HT-29 (cell line): ENCODE data around the gene DOCK6. TPM values are rescaled to one million over a fixed set of nuclear protein-coding genes. Genes with fewer than 3 reads are reported as not detected.

Source experiments
- DNase-seq: peaks from one replicate; pipeline ENCODE4 v3.0.0-alpha.2; 2015; ENCODE audit warnings: low spot score
- total RNA-seq: library from RNA; depleted of rRNA; stranded (reverse); fragments of >200 nt; shearing (Covaris generic); gene quantifications from 2 replicates; pipeline ENCODE4 v1.2.3, GENCODE V29; 2014

Gene DOCK6
- total RNA-seq, 1 experiment from 2014 or later, result 19.4 TPM

DNA sequence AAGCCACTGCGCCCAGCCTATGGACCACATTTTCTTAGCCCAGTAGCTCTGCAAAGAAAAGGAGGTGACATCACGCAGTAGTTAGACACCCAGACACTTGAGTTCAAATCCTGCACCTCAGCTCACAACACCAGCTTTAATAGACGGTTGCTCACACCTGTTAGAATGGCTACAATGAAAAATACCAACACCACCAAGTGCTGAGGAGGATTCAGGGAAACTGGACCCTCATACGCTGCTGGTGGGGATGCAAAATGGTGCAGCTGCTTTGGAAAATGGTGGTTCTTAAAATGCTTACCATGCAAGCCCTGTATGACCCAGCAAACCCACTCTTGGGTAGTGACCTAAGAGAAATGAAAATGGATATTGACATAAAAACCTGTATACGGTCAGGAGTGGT is 11.7 kb upstream of the DOCK6 start:
- DNase-seq, result no peak

DNA sequence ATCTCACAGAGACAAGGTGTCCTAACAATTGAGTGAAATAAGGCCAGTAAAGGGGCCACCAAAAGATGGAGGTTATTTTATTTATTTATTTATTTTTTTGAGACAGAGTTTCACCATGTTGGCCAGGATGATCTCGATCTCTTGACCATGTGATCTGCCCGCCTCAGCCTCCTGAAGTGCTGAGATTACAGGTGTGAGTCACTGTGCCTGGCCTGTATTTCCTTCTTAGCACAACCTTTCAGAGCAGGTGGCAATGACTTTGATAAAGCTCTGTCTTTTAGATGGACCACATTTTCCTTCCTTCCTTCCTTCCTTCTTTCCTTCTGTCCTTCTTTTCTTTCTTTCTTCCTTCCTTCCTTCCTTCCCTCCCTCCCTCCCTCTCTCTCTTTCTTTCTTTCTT is 11.0 kb upstream of the DOCK6 start:
- no peak for DNase-seq

DNA sequence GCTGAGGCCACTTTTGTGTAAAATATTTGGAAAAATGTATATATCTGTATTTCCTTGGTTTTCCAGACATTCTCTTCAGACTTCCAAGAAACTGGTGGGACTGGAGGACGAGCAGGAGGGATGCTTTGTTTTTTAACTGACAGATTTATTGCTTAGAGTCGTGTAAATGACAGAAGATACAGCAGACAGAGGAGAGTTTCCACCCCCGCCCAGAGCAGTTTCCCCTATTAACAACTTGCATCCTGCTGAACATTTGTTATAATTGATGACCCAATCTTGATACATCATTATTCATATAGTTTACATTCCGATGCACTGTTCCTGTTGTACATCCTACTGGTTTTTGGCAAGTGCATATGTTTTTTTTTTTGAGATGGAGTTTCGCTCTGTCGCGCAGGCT is 7.1 kb upstream of the DOCK6 start:
- DNase-seq, result no peak

DNA sequence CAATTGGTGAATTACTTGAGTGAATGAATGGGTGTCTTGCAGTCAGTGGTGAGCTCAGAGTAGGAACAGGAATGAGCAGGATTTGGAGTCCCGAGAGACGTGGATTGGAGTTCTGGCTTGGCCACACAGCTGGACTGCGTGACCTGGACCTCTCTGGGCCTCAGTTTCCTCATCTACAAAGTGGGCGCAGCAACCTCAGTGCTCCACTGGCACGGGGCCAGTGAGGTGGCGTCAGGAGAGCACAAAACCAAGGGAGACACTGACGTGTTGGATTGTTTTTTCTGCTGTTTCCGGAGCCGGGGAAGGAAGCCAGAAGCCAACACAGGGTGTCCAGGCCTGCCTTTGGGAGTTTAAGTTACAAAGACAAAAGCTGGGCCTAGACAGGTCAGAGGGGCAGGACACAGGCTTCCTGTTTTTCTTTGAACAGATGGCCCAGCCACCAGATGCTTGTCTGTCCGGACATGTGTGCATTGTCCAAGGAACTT is 6.5 kb upstream of the DOCK6 start:
- peak; percentile 33 for DNase-seq

DNA sequence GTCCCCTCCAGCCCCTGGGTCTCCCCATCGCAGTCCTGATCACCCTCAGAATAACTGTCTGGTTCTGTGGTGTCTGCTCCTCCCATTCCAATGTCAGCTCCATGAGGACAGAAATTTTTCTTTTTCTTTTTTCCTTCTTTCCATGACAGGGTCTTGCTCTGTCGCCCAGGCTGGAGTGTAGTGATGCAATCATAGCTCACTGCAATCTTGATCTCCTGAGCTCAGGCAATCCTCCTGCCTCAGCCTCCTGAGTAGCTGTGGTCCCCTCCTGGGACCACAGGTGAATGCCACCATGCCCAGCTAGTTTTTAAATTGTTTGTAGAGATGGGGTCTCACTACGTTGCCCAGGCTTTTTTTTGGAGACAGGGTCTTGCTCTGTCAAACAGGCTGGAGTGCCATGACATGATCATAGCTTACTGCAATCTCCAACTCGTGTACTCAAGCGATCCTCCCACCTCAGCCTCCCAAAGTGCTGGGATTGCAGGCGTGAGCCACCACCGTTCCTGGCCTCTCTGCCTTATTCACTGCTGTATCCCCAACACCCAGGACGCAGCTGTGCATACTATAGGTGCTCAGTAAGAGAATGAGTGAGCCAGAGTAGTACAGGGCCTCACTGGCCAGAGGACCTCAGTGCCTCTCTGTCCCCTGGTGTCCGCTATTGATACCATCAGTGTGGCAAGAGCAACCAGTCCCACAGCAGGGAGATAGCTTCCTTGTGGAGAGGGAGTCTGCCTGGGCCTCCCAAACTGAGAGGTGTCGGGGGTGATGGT is 5.2 kb upstream of the DOCK6 start:
- DNase-seq, result no peak

DNA sequence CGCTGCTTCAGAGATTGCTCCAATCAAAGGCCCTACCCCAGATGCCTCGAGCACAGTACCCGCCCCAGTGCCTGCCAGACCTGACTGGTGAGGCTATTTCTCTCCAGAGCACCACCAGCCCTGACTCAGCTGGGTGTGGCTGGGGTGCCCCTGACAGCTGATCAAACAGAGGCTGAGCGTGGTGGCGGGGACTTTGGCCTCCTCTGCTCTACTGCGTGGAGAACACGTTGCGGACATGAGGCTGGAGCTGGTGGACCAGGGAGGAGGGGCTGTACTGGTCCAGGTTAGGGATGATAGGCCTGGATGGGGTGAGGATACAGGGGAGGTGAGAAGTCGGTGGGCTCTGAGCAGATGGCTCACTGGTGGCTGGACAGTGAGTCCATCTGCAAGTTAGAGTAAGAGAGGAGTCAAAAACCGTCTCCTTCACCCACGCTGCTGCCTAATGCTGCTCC is 3.5 kb upstream of the DOCK6 start:
- DNase-seq, result peak; percentile 86

DNA sequence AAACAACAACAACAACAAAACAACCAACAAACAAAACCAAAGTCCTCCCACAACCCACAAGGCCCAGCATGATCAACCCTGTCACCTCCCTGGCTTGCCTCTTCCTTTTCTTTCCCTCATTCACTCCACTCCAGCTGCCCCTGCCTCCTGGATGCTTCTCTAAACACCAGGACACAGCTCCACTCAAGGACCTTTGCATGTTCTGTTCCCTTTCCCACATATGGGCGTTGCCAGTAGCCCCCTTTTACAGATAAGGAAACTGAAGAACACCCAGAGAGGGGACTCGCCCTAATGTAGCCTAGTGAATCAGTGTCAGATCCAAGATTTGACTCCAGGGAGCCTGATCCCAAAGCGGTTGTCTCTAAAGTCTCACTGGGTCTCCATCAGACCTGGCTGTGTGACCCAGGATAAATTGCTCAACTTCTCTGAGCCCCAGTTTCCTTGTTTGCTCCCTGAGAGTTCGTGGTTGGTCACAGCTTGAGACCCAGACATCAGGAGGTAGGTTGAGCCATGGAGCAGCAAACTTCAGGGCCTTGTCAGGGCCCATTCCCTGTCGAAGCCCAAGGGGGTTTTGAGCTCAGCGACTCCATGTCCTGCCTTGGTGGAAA is 3.0 kb upstream of the DOCK6 start:
- no peak for DNase-seq

DNA sequence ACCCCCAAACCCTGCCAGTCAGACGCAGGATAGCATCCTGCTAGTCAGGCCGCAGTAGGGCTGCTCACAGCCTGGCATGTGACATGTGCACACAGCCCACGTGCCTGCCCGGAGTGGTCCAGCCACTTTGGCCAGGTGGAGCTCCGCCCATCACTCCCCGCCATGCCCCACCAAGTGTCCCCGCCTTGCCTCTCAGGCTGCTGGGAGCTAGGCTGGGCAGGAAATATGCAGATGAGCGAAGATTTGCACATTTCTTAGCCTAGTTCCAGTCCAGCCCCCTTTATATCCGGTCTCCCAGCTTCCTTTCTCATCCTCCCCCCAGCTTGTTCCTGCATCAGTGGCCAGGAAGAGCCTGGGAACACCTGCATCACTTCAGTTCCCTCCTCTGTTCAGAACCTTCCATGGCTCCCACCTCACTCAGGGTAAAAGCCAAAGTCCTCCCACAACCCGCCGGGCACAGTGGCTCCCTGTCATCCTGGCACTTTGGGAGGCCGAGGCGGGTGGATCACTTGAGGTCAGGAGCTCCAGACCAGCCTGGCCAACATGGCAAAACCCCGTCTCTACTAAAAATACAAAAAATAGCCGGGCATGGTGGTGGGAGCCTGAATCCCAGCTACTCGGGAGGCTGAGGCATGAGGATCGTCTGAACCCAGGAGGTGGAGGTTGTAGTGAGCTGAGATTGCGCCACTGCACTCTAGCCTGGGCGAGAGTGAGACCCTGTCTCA is 2.3 kb upstream of the DOCK6 start:
- DNase-seq, result peak; percentile 85

DNA sequence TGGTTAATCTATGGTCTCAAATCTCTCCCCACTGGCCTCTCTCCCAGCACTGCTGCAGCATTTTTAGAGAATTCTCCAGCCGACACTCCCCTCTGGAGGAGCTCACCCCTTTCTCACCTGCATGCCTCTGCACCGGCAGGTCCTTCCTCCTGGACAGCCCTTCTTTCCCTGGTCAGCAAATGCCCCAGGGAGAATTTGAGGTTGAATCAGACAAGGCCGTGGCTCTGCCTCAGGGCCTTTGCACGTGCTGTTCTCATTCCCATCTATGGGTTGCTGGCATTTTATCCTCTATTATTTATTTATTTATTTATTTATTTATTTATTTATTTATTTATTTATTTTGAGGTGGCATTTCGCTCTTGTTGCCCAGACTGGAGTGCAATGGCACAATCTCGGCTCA is 1.4 kb upstream of the DOCK6 start:
- no peak for DNase-seq

DNA sequence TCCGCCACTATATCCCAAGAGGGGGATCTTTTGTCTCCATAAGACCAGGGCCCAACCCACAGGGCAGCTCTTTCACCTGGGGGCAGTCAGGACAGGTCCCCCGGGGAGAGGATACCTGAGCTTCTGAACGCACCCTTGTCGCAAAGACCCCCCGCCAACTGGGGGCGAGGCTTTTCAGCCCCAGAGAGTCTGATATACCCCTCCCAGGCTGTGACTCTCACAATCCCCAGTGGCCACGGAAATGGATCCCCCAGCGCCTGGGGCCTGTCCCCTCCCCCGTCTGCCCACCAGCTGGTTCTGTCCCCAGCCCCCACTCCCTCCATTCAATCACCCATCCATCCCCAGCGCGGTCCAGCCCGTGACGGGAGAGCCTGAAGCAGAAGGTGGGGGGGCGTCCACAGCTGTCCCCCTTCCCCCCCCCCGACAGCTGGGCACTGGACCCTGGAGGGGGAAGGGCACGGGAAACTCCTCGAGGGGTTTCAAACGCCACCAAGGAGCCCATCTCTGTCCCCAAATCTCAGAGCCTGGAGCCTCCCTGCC is 823 bp downstream of the DOCK6 start:
- DNase-seq, result no peak

DNA sequence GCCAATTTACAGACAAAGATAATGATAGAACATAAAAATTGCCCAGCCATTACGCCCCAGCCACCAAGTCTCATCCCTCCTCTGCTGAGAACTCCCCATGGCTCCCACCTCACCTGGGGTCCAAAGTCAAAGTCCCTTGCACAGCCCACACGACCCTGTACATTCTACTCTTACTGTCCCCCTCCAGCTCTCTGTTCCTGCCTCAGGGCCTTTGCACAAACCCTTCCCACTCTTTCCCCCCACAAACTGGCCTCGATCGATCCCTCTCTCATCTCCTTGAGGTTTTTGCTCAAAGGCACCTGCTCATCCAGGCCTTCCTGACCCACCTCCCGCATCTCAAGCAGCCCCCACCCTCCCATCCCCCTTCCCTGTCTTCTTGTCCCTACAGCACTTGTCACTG is 1.3 kb downstream of the DOCK6 start:
- no peak for DNase-seq

DNA sequence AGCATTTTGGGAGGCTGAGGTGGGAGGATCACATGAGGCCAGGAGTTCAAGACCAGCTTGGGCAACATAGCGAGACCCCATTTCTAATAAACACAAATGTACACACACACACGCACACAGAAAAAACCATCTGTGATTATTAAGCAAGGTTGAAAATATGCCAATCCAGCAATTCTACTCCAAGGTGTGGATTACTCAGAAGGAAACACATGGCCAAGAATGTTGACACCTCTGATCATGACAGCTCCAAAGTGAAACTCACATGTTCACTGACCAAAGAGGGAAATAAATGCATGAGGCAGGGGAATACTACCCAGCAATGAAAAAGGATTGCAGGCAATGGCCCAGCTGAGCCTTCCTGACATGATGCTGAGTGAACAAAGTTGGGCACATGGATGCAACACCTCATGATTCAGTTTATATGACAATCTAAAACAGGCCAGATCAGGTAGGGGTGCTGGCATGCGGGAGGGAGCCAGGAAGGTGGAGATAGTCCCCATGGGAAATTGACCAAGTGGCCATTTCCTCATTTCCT is 4.4 kb downstream of the DOCK6 start:
- DNase-seq, result no peak

DNA sequence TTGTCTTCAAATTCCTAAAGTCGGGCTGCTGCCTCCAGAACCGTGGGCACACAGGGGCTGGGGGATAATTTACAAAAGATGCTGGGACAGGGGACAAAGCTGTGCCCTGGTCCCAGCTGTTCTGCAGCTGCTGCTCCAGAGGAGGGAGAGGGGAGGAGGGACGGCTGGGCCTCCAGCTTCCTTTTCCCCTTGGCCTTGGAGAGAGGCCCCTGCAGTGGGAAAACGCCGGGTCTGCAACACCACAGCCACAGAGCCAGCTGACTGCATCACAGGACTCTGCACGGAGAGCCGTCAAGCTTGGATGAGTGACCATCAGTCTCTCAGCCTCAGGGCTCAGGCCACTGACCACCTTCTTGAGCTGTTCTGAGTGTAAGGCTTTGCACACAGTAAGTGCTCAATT is 6.1 kb downstream of the DOCK6 start:
- DNase-seq, result no peak

DNA sequence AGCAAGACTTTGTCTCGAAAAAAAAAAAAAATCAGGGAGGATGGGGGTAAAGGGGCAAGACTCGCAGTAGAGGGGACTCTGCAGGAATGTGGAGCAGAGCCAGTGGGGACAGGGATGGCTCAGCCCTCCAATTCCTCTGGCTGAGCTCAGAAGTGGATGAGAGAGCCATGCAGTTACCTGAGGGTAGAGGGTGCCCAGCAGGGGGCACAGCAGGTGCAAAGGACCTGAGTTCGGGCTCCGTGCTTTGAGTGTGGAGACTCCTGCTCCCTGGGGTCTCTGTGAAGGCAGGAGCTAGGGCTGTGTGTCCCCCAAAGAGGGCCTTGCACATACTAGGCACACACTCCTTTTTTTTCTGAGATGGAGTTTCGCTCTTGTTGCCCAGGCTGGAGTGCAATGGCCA is 7.7 kb downstream of the DOCK6 start:
- no peak for DNase-seq

DNA sequence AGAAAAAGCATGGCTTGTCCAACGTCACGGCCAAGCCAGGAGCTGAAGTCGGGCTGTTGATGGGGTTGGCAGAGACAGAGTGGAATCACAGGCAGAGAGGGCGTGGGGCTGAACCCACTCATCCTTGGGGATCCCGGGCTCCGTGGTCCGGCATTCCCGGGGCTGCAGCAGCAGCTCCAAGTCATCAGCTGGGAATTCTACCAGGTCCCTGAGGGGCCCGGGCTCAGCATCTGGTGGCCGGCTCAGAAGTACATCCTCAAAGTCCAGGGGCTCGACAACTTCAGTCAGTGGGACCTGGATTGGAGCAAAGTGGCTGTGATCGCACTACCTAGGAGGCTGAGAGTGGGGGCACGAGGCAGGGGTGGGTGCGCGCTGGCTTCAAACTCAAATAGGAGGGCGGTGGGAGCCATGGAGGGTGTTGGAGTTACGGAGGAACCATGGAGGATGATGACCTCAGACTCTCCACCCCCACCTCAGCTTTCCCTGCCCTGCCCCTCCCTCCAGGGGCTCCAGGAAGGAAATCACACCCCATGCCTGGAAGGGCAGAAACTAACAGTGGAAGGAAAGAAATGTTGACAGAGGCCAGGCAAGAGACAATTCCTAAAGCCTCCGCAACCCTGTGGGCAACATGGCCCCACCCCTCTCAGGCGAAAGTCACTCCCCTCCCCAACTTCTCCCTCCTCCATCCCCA is 9.5 kb downstream of the DOCK6 start:
- DNase-seq, result no peak

DNA sequence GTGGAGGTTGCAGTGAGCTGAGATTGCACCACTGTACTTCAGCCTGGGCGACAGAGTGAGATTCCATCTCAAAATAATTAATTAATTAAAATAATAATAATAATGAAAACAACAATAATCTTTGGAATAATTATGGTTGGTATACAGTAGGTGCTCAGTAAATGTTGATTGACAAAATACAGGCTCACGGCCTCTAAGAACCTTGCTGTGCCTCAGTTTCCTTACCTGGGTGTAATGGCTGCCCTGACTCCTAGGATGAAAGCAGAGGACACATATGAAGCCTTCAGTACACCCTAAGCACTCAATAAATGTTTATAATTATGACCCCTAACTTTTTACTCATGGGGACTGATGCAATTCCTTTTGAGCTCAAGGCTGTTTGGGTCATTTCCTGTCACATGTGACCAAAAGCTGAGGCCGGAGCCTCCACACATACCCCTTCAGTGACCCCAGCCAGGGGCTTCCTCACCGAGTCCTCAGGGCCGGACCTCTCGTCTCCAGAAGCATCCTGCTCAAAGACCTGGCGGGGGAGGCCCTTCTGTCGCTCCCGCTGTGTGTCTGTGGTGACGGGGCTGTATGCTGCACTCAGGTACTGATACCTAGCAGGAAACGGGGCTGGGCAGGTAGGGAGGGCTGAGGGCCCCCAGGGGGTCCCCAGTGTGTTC is 10.5 kb downstream of the DOCK6 start:
- no peak for DNase-seq

DNA sequence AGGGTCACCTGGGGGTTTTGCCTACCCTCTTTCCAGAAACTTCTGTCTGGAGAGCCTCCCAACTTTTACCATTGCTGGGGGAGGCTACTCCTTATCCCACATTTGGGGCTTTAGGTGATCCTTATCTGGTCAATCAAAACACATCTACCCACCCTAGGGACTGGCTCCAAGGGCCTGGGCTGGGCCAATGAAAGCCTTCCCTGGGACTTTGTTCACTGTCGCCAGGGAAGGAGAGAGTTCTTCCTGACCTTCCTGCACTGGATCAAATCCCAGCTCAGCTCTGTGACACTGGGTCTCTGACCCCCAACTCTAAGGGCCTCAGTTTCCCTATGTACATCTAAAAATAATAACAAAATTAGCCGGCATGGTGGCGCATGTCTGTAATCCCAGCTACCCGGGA is 11.1 kb downstream of the DOCK6 start:
- no peak for DNase-seq

DNA sequence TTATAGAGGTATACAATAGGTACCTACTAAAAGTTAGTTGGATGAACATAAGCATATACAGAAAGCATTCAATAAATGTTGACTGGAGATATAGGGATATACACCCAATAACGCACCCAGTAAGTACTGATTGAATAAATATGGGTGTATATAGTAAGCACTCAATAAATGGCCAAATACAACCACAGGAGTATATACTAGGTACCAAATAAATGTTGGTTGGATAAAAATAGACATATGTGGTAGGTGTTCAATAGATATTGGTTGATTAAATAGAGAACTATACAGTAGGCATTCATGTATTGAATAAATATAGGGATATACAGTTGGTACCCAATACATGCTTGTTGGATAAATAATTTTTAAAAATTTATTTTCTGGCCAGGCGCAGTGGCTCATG is 13.5 kb downstream of the DOCK6 start:
- no peak for DNase-seq

DNA sequence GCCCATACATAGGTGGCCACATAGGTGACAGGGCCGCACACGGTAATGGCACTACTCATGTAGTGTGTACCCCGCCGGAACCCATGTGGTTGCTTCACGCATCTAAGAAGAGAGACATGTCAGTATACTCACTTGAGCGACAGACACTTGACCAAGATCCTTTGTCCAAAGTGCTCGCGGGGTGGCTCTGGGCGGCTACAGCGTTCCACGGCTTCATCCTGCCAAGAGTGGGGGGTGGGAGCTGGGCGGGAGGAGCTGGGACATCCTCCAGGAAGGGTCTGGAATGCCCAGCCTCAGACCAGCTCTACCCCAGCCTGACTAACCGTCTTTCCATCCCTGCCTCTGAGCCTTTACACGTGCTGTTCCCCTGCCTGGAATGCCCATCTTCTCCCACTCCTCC is 14.4 kb downstream of the DOCK6 start:
- no peak for DNase-seq

DNA sequence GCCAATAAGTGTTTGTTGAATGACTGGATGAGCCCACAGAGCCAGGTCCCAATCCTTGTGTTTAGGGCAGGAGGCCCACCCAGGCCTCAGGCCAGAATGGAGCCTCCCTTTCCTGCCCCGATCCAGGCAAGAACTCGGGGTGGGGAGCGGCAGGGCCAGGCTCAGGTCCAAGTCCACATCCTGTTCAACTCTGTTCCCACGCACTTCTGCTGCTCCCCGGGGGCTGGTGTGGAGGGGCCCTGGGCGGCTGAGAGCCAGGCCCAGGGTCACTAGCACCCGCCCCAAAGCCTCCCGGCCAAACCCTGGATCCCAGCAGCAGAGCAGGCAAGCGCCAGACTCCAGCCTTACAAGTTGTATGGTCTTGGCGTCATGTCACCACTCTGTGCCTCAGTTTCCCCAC is 14.9 kb downstream of the DOCK6 start:
- DNase-seq, result no peak

DNA sequence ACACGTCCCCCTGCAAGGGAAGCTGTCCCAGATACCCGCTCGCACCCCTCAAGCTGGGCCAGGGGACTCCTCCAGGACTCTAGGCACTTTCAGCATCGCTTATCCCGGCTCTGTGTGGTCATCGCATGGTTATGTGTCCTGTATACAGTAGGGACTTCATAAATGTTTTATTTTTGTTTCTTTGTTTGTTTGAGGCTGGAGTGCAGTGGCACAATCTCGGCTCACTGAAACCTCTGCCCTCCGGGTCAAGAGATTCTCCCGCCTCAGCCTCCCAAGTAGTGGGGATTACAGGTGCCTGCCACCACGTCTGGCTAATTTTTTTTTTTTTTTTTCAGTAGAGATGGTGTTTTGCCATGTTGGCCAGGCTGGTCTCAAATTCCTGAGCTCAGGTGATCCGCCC is 15.4 kb downstream of the DOCK6 start:
- DNase-seq, result no peak
